Stimulated activated CD8-positive, alpha-beta memory T cell treated with anti-CD3 and anti-CD28 coated beads, Interleukin-12 subunit alpha, Interleukin-12 subunit beta, amount 100 ng/mL, for 4 hours (primary cell): Measurements from ENCODE around the gene MEIS2.
"Not testable (repeated sequence)": the region's sequence is repeated elsewhere in the genome, so short reads cannot be mapped to it uniquely, and the experiment has no call there.

Experiments used
- DNase-seq: peaks from one replicate; pipeline ENCODE4 v3.0.0-alpha.2; 2020; ENCODE audit warnings: low read depth

Gene MEIS2

DNA sequence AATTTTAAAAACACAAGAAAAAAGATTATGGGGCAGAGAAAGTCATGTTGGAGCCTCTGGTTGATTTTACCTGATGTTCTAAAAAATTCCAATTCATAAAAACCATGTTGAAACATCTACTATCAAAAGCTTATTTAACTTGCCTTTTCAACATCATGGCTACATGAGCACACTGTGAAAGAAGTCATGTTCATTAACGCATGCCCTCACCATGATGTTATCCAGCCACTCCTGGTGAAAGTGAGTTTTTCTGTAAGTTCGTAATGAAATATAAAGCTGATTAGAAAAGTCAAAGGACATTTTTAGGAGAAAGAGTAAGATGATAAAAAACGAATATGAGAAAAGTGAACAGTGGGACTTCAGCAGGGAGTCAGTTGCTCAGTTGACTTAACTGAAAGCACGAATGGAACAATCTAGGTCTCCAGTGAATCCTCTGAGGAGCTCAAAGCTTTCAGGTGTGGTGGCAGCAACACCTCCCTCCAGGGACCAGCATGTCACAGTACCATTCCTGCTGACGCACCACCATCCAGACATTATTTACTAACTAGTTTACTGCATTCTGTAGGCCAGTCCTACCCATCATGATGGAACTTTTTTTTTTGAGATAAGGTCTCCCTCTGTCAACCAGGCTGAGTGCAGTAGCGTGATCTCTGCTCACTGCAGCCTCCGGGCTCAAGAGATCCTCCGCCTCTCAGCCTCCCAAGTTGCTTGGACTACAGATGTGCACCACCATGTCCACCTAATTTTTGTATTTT lies 95.2 kb downstream of the MEIS2 start:
- DNase-seq, result no peak

DNA sequence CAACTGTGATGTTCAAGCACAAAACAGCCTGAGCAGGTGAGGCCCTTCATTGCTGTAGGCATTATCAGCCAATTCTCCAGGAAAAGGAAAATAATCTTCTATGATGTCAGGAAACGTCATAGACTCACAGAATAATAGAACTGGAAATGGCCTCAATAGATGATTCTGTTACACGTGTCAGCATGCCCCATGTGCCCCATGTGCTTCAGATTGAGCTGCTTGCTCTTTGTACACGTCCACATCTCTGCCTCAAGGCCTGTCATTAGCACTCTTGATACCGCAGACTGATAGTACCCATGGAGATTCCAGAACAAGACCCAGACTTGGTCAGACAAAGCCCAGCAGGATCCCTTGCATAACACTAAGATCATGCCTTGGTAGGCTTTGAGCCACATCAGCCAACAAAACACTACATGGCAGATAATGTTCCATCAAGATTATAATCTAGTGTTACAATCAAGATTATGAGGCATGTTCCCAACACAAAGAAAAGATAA lies 95.9 kb downstream of the MEIS2 start:
- DNase-seq, result no peak

DNA sequence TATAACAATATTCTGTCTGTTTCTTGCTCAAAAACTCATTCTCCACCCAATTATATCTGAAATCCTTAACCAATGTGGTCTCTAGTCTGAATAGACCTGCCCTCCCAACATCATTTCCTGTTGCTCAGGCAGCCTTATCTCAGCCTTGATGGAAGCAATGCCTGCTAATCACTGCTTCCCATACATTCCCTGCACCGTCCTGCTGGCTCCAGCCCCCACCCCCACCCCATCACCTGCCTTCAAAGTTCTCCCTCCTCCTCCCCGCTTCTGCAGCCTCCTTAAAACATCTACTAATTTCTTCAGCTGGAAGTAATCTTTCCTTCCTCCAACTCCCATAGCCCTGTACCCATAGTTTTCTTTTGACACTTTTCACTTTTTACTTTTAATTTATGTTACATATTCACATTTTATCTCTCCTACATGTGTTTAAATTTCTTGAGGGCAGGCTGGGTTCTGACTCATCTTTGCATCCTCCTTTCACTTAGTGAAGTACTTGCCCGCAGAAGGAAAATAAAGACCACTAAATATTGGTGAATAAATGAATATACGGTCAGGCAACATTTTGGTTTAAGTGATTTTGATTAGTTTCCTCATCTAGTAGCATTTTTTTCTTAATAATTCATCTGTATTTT lies 98.2 kb downstream of the MEIS2 start:
- DNase-seq, result no peak

- DNase-seq, result no peak
Observed at GRCh38 chr15:37001417-37001816, 98.9 kb downstream of the MEIS2 start.

DNA sequence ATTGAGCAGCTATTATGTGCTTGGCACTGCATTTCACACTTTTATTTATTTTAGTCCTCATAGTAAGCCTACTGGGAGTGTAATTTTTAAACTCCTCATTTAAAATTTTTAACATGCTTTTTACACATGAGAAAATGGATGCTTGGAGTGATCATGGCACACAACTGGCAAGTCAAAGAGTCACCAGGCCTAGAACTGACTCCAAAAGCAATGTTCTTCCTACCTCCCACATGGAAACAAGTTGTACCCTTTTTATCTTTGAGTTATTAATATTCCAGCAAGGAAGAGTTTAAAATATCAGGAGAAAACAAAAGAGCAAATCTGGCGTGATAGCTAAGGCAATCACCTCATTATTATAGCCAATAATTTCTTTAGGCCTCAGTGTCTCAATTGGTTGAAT lies 100.6 kb downstream of the MEIS2 start:
- no peak for DNase-seq

GRCh38 chr15:36996538-36997181 lies 103.7 kb downstream of the MEIS2 start:
- DNase-seq, result no peak

DNA sequence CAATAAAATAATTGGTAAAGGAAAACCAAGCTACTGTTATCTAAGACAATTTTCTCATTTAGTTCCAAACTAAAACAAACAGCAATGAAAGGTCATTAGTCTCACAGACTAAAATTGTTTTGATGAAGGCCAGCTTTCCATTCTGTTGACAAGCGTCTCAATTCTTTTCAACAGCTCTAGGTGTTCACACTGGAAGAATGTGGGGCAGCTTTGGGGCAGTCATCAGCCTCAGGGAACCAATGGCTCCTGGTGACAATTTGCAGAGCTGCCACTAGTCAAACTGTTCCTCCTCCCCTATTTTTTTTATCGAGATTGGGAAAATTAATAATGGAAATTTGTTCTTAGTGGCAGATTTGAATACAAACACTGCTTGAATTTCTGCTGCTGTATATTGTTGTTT lies 104.2 kb downstream of the MEIS2 start:
- DNase-seq, result no peak

DNA sequence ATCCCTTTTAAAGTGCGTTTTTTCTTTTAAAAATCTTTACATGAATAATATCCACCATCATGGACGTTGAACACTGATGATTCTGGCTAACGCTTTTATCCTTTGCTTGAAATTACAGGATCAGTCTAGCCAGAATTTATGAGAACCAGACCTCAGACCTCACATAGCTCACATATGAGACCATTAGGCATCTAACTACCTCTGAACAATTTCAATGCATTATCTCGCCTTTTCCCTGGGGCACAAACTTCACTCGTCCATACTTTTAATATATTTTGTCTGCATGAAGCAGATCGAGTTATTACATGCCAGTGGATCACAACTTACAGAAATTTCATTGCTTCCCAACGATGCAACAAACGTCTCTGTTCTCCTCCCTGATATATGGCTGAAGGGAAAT lies 105.6 kb downstream of the MEIS2 start:
- DNase-seq, result no peak

DNA sequence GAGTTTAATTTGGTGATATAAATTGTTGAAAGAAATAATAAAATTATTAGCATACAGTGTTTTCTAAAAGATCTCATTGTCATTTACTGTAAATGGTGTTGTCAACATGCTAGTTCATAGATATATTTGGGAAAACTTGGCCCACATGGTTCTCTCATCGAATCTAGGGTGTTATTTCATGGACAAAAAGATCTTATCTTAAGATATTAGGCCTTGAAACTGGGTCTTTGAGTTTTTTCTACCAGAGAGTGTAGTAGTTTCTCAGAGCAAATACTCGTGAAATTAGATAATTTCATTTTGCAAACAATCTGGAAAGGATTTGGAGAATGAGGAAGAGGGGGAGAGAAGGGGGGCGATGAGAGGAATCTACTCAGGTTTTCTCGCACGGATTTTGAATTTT lies 107.9 kb downstream of the MEIS2 start:
- DNase-seq, result no peak

GRCh38 chr15:36988947-36989346 lies 111.4 kb downstream of the MEIS2 start:
- no peak for DNase-seq

DNA sequence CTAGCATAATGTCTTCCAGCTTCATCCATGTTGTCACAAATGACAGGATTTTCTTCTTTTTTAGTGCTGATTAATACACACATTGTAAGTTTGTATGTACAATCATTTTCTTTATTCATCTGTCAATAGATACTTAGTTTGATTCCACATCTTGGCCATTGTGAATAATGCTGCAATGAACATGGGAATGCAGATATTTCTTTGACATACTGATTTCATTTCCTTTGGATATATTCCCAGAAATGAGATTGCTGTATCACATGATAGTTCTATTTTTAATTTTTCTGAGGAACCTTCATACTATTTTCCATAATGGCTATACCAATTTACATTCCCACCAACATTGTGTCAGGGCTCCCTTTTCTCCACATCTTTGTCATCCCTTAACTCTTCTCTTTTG lies 117.9 kb downstream of the MEIS2 start:
- no peak for DNase-seq

DNA sequence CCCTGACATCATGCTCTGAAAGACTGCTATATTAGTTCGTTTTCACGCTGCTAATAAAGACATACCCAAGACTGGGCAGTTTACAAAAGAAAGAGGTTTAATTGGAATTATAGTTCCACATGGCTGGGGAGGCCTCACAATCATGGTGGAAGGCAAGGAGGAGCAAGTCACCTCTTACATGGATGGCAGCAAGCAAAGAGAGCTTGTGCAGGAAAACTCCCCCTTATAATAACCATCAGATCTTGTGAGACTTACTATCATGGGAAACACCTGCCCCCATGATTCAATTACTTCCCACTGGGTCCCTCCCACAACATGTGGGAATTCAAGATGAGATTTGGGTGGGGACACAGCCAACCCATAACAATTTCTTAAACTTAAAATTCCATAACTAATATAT lies 120.1 kb downstream of the MEIS2 start:
- not testable (repeated sequence) for DNase-seq

- DNase-seq, result no peak
Observed at GRCh38 chr15:36978625-36979024, 121.7 kb downstream of the MEIS2 start.

DNA sequence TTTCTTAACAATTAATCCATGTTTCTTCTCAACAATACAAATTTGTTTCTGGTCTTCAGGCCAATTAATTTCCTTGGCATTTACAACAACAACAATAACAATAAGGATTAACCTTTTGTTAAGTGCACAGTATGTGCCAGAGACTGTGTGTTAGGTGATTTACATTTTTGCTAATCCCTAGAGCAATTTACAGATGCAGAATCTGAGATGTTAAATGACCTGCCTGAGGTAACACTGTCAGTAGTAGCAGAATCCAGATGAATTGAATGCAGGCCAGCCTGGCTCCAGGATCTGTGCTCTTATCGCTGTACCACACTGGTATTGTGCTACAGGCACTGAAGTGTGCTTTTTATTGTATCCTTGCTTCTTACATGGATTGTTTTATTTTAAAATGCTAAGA lies 122.2 kb downstream of the MEIS2 start:
- DNase-seq, result no peak

DNA sequence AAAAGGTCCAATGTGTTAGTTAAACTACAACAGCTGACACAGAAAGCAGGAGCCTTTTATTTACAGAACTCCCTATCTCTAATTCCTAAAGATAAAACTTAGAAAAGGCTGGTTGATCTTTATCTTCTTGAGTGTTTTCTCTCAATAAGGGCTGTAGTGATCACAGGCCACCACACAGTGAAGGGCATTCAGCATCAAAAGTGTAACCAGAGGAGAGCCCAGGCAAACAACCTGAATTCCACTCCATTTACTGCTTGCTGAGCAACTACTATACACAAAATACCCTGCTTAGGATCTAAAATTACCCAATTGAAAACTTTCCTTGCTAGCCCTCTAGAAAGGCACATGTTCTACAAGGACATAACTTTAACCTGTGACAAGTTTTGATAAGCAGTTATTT lies 122.7 kb downstream of the MEIS2 start:
- no peak for DNase-seq

DNA sequence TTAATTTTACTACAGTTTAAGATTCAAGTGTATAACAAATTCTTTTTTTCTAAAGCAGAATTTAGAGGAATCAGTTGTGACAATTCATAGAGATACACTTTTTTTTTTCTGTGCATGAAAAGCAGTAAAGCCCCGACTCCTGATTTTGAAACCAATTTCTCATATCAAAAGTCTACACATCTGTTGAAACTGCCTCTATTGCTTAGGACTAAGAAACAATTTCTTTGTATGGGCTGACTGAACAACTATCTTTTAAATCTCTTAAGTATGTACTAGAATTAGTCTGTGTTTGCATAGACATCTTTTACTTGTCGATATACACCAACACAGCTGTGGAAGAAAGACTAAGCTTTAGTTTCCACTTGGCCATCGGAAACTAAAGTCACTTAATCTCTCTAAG lies 127.6 kb downstream of the MEIS2 start:
- no peak for DNase-seq

DNA sequence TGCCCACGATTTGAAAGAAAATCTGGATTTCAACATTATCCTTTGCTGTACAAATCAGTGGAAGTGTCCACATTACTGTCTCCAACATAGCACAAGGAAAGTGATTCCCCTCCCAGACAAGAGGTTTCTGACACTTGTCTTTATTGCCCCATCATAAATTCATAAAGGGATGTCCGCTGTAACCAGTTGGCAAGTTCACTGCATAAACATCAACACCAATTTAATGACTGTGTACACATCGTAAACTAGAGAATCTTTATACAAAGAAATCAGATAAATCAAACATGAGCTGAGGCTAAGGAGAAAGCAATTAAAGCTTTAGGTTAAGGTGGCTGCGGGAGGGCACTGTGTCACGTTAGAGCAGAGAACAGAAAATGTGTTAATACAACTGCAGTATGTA lies 129.8 kb downstream of the MEIS2 start:
- no peak for DNase-seq

- no peak for DNase-seq
Observed at GRCh38 chr15:36967929-36968328, 132.4 kb downstream of the MEIS2 start.

- DNase-seq, result no peak
Observed at GRCh38 chr15:36966708-36967107, 133.6 kb downstream of the MEIS2 start.

- no peak for DNase-seq
Observed at GRCh38 chr15:36965570-36966342, 134.6 kb downstream of the MEIS2 start.

GRCh38 chr15:36964626-36965025 lies 135.7 kb downstream of the MEIS2 start:
- no peak for DNase-seq

DNA sequence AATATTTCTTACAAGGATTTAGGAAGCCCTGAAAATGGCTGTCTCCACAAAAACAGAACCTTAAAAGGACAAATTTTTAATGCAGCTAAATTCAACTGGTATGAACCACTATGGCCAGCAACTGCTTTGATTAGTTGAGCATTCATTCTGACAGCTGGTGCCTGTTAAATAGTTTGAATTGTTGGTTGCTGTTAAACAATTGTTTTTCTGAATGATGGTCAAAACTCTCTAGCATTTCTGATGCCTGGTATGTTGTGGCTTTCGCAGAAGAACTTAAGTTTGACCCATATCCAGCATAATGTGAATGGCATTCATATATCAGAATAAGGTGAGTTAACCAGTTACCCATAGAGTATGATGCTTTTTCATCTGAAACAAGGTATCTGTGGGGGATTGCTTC lies 138.4 kb downstream of the MEIS2 start:
- DNase-seq, result no peak

DNA sequence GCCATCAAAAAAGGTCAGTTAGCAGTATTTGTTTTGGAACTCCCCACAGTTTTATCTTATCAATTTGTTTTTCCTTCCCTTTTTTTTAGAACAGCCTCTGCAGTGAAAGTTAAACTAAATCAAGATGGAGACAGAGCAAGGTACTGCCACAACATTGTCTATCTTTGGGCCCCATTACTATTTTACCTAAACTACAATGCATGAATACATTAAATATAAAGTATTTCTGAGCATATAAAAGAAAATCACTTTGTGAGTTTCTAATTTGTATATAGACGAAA lies 139.5 kb downstream of the MEIS2 start:
- DNase-seq, result no peak
